ENCODE measurements around the gene ENOSF1. TPM values are rescaled to one million over a fixed set of nuclear protein-coding genes. Genes with fewer than 3 reads are reported as not detected.
"Not testable (repeated sequence)": the region's sequence is repeated elsewhere in the genome, so short reads cannot be mapped to it uniquely, and the experiment has no call there.

Gene ENOSF1
- total and polyA plus RNA-seq, 3 donors from 2014 or later: 29.2 to 119 (median 88.5) TPM

DNA sequence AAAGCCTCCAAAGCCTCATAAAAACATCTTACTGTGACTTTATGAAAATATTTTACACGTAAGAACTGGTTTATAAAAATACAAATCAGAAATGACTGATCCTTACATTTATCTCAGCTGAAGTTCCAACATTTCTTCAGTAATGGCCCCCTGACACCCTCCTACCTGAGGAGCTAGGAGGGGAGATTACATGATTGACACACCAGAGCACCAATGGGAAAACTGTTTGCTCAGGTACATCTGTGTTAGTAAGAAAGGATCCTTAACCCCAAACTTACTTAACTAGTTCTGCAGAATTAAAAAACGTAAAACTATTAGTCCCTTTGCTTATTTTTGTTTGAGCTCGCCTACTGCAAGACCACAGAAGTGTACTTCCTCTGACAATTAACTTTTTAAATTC, 27.0 kb downstream of the ENOSF1 start:
- intact Hi-C loops (cut with DNase I; ENCODE audit: low total_unique reads): no loop called here
- Histone ChIP-seq H3K27ac (no peak overlapping the region), H3K9me3 (no peaks in the 10 kb centered on the region), H3K36me3 (ENCODE audit: low read depth, missing control alignments) (no peaks in the 10 kb centered on the region), H3K27me3 (no peaks in the 10 kb centered on the region), H3K4me3 (no peak overlapping the region), H3K4me1 (no peaks in the 10 kb centered on the region)
- no peak for TF ChIP-seq POLR2A (IDR thresholded peaks at IDR 0.05)
- TF ChIP-seq, protein P1, sequence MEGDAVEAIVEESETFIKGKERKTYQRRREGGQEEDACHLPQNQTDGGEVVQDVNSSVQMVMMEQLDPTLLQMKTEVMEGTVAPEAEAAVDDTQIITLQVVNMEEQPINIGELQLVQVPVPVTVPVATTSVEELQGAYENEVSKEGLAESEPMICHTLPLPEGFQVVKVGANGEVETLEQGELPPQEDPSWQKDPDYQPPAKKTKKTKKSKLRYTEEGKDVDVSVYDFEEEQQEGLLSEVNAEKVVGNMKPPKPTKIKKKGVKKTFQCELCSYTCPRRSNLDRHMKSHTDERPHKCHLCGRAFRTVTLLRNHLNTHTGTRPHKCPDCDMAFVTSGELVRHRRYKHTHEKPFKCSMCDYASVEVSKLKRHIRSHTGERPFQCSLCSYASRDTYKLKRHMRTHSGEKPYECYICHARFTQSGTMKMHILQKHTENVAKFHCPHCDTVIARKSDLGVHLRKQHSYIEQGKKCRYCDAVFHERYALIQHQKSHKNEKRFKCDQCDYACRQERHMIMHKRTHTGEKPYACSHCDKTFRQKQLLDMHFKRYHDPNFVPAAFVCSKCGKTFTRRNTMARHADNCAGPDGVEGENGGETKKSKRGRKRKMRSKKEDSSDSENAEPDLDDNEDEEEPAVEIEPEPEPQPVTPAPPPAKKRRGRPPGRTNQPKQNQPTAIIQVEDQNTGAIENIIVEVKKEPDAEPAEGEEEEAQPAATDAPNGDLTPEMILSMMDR (IDR thresholded peaks at IDR 0.05): no peak
- DNase-seq: no peak
- WGBS, 2 donors: 89 to 93% methylated on average over 3 of the region's 3 CpGs

DNA sequence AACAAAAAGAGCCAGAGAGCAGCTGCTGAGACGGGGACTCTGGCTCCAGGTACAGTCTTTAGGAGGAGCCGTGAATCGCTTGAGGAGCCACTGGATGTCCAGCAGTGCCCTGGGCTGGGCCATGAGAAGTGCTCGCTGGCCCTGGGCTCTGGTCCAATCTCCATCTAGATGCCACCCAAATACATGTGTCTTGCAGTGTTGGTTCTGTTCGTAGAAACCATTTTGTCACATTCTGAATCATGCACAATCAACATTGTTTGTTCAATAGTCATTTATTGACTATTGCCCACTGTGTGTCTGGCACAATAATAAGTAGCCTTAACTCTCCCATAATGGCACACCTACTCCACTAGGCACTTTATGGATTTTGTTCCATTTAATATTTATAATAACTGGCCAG, 28.9 kb downstream of the ENOSF1 start:
- H3K27me3 ChIP-seq: no peaks in the 10 kb centered on the region
- intact Hi-C loops (cut with DNase I; ENCODE audit: low total_unique reads): no loop called here
- WGBS, 2 donors: 79 to 88% methylated on average over 5 of the region's 5 CpGs
- no peaks in the 10 kb centered on the region for H3K9me3 ChIP-seq
- H3K4me3 ChIP-seq: no peak overlapping the region
- DNase-seq: no peak
- TF ChIP-seq, protein P1 (IDR thresholded peaks at IDR 0.05): no peak
- no peak for TF ChIP-seq POLR2A (IDR thresholded peaks at IDR 0.05)
- no peaks in the 10 kb centered on the region for H3K36me3 ChIP-seq (ENCODE audit: low read depth, missing control alignments)
- no peak overlapping the region for H3K27ac ChIP-seq
- H3K4me1 ChIP-seq: no peaks in the 10 kb centered on the region

GRCh38 chr18:682833-683232, 29.6 kb downstream of the ENOSF1 start:
- no peak for TF ChIP-seq POLR2A (IDR thresholded peaks at IDR 0.05)
- TF ChIP-seq, protein P1 (IDR thresholded peaks at IDR 0.05): no peak
- intact Hi-C loops (cut with DNase I; ENCODE audit: low total_unique reads): no loop called here
- Histone ChIP-seq H3K9me3 (no peaks in the 10 kb centered on the region), H3K36me3 (ENCODE audit: low read depth, missing control alignments) (no peaks in the 10 kb centered on the region), H3K4me1 (no peaks in the 10 kb centered on the region), H3K27ac (no peak overlapping the region), H3K4me3 (no peak overlapping the region), H3K27me3 (no peaks in the 10 kb centered on the region)
- no peak for DNase-seq

- H3K4me3 ChIP-seq; H3K27me3 ChIP-seq; H3K36me3 ChIP-seq (ENCODE audit: low read depth, missing control alignments); H3K4me1 ChIP-seq; H3K27ac ChIP-seq; DNase-seq; intact Hi-C loops (cut with DNase I; ENCODE audit: low total_unique reads); H3K9me3 ChIP-seq: not testable (repeated sequence)
- WGBS, 2 donors: 94 to 95% methylated on average over 9 of the region's 9 CpGs
Measured at GRCh38 chr18:682416-682815, 30.0 kb downstream of the ENOSF1 start.

- intact Hi-C loops (cut with DNase I; ENCODE audit: low total_unique reads): no loop called here
- no peaks in the 10 kb centered on the region for H3K27me3 ChIP-seq
- no peak overlapping the region for H3K4me3 ChIP-seq
- no peaks in the 10 kb centered on the region for H3K9me3 ChIP-seq
- no peaks in the 10 kb centered on the region for H3K36me3 ChIP-seq (ENCODE audit: low read depth, missing control alignments)
- TF ChIP-seq POLR2A (IDR thresholded peaks at IDR 0.05): no peak
- TF ChIP-seq, protein P1 (IDR thresholded peaks at IDR 0.05): no peak
- no peak overlapping the region for H3K27ac ChIP-seq
- WGBS, 2 donors: 85 to 89% methylated on average over 5 of the region's 5 CpGs
- no peaks in the 10 kb centered on the region for H3K4me1 ChIP-seq
- no peak for DNase-seq
Measured at GRCh38 chr18:681985-682384, 30.4 kb downstream of the ENOSF1 start.
